SU-DHL-6 (cell line): Measurements from ENCODE around the gene CBX6.

Source experiments
- H2AFZ ChIP-seq: fragments of 200-600 bp; sonication (generic); 2 replicates; pipeline ENCODE4 v1.6.1; 2014; ENCODE audit warnings: low read depth, mild to moderate bottlenecking, moderate library complexity, mixed read lengths, antibody characterized with exemption, low read length; ENCODE audit not compliant: severe bottlenecking
- H3F3A ChIP-seq: fragments of 200-600 bp; shearing (Covaris generic); 2 replicates; pipeline ENCODE4 v1.6.0; 2016; ENCODE audit warnings: antibody characterized with exemption, mild to moderate bottlenecking; ENCODE audit not compliant: insufficient read depth
- H3K27ac ChIP-seq: fragments of 200-600 bp; sonication (generic); 2 replicates; pipeline ENCODE4 v1.5.1; 2016; ENCODE audit warnings: low read depth, mild to moderate bottlenecking, low read length, moderate library complexity, mixed read lengths
- H3K27me3 ChIP-seq: fragments of 200-600 bp; sonication (generic), shearing (Covaris generic); 2 replicates; pipeline ENCODE4 v1.6.0; 2014; ENCODE audit warnings: mild to moderate bottlenecking, low read length
- H3K36me3 ChIP-seq: fragments of 200-600 bp; sonication (generic); 2 replicates; pipeline ENCODE4 v1.6.1; 2014; ENCODE audit warnings: mild to moderate bottlenecking, low read length, mixed read lengths
- H3K4me2 ChIP-seq: fragments of 300-600, 200-600 bp; shearing (Covaris generic), sonication (generic); 2 replicates; pipeline ENCODE4 v1.6.0; 2014; ENCODE audit warnings: low read length, low read depth, mild to moderate bottlenecking; ENCODE audit not compliant: poor library complexity, severe bottlenecking
- H3K4me3 ChIP-seq: fragments of 200-600 bp; sonication (generic); 2 replicates; pipeline ENCODE4 v1.5.1; 2014; ENCODE audit warnings: antibody characterized with exemption, low read length, mild to moderate bottlenecking, mixed read lengths; ENCODE audit not compliant: insufficient read depth, poor library complexity, severe bottlenecking
- H3K79me2 ChIP-seq: fragments of 200-600 bp; sonication (generic); 2 replicates; pipeline ENCODE4 v1.6.1; 2014; ENCODE audit warnings: mild to moderate bottlenecking, low read length, moderate library complexity; ENCODE audit not compliant: insufficient read depth
- H3K9ac ChIP-seq: fragments of 200-600 bp; sonication (generic); 2 replicates; pipeline ENCODE4 v1.7.0; 2014; ENCODE audit warnings: mild to moderate bottlenecking, low read length
- H3K9me2 ChIP-seq: fragments of 200-600 bp; sonication (generic); replicated peaks from 2 replicates; pipeline ENCODE4 v1.6.1; 2014; ENCODE audit warnings: low read length; ENCODE audit not compliant: insufficient read depth
- H3K9me3 ChIP-seq: fragments of 200-600 bp; sonication (generic); 2 replicates; pipeline ENCODE4 v1.6.1; 2014; ENCODE audit warnings: low read length, mixed read lengths; ENCODE audit not compliant: insufficient read depth
- H4K20me1 ChIP-seq: fragments of 200-600 bp; sonication (generic); 2 replicates; pipeline ENCODE4 v1.6.1; 2014; ENCODE audit warnings: low read depth, mild to moderate bottlenecking, antibody characterized with exemption, low read length, moderate library complexity, mixed read lengths
- EZH2phosphoT487 ChIP-seq: fragments of 200-600 bp; sonication (generic), shearing (Covaris generic); conservative IDR thresholded peaks from 2 replicates; pipeline ENCODE4 v1.6.1; 2018; ENCODE audit warnings: mild to moderate bottlenecking, antibody characterized with exemption, low read length, moderate library complexity, mixed read lengths
- TF ChIP-seq, protein P1 (sequence below): fragments of 200-600 bp; sonication (generic); IDR thresholded peaks from one replicate; pipeline ENCODE4 v1.5.1; 2017; ENCODE audit warnings: antibody characterized with exemption, mild to moderate bottlenecking, low read length, moderate library complexity; ENCODE audit not compliant: insufficient read depth, poor library complexity, severe bottlenecking

The CBX6 gene

DNA sequence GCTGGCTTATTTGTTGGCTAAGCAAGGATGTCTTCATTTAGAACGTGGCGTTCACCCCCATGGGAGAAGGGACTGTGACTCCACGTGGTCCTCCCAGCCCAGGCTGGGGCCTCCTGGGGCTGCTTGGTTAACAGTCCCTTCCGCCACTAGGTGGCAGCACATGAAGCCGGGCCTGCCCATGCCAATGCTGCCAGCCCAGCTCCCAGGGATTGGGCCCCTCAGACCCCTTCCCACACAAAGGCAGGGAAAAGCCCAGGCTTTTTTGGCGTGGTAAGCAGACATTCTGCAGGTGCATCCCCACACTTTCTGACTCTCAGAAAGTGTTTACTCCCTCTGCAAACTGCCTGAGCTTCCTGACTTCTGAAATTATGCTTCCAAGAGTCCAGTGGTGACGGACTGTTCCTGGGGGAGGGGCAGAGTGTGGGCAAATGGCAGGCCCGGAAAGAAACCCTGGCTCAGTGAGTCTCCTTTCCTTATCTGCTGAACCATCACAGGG, 3.1 kb downstream of the CBX6 start:
- Histone ChIP-seq H3K36me3 (no peaks in the 10 kb centered on the region), H3K9me2 (no peaks in the 10 kb centered on the region), H3K4me3 (no peak overlapping the region), H3K9me3 (no peaks in the 10 kb centered on the region), H3K9ac (no peak overlapping the region; the same call in 1 of the 2 replicates), H2AFZ (no peak overlapping the region), H3F3A (0 out of 2 replicates have a peak, but pooled peaks cover 3% of the 10 kb centered on the region), H4K20me1 (no peaks in the 10 kb centered on the region), H3K4me2 (no peak overlapping the region), H3K27ac (no peak overlapping the region), H3K79me2 (peaks cover 18% of the 10 kb centered on the region; the same call in 1 of the 2 replicates), H3K27me3 (no peaks in the 10 kb centered on the region)
- TF ChIP-seq EZH2phosphoT487 = no peak
- TF ChIP-seq, protein P1, sequence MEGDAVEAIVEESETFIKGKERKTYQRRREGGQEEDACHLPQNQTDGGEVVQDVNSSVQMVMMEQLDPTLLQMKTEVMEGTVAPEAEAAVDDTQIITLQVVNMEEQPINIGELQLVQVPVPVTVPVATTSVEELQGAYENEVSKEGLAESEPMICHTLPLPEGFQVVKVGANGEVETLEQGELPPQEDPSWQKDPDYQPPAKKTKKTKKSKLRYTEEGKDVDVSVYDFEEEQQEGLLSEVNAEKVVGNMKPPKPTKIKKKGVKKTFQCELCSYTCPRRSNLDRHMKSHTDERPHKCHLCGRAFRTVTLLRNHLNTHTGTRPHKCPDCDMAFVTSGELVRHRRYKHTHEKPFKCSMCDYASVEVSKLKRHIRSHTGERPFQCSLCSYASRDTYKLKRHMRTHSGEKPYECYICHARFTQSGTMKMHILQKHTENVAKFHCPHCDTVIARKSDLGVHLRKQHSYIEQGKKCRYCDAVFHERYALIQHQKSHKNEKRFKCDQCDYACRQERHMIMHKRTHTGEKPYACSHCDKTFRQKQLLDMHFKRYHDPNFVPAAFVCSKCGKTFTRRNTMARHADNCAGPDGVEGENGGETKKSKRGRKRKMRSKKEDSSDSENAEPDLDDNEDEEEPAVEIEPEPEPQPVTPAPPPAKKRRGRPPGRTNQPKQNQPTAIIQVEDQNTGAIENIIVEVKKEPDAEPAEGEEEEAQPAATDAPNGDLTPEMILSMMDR = peak; percentile 85

DNA sequence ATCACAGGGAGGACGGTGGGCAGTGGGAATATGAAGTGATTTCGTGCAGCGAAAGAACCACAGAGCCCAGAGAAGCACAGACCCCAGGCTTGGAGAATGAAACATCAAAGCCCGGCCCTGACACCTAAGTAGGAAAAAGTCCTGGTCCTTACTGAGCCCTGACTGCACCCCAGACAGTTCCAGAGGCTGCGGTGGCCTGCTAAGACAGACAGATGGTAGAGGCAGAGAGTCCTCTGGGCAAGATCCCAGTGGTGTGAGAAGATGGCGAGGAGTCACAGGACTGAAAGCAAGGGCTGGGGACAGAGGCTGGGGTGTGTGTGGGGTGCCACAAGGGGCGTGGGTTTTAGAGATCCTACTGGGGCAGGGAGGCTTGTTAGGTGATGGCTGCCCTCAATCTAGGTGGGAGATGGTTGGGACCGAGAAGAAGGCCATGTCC, 3.7 kb downstream of the CBX6 start:
- Histone ChIP-seq H3K27ac (no peak overlapping the region), H3K36me3 (no peaks in the 10 kb centered on the region)

DNA sequence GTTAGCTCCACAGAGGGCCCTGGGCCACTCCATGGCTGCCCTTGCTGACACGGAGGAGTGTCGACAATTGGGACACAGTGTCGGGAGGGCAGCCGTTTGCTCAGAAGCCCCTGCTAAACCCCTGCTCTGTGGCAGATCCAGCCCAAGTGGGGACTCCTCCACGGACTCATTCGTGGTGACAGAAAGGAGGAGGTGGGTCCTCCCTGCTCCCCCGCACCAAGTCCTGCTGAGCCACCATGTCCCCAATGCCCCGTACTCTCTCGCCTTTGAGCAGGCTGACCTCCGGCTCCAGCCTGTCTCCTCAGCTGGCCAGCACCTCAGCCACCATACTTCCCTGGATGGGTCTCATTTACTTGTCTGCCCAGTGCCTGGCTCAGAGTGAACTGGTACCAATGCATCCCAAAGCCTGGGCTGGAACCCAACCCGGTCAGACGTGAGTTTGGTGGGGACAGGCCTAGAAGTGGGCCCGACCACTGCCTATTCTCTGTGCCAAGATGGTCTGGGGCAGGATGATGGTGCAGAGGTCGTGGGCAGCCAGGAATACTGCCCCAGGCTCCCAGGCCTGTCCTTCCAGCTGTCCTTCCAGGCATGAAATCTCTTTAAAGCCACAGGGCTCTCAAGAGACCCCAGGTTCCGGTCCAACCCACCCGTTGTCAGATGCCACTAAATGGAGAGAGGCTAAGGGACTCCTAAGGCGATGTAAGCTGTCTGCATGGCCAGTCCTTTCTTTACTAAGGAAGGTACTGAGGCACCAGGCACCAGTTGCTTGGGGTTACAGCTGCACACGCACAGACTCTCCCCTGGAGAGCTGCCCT, 4.3 kb downstream of the CBX6 start:
- no peak overlapping the region for H3K9ac ChIP-seq
- no peak overlapping the region for H2AFZ ChIP-seq
- H3K9me3 ChIP-seq = no peaks in the 10 kb centered on the region
- no peaks in the 10 kb centered on the region for H3K27me3 ChIP-seq
- H3K27ac ChIP-seq = no peak overlapping the region
- no peak for TF ChIP-seq EZH2phosphoT487
- TF ChIP-seq, protein P1 = no peak
- H3K79me2 ChIP-seq = peaks cover 18% of the 10 kb centered on the region; the same call in 1 of the 2 replicates
- no peaks in the 10 kb centered on the region for H3K9me2 ChIP-seq
- 0 out of 2 replicates have a peak, but pooled peaks cover 3% of the 10 kb centered on the region for H3F3A ChIP-seq
- H4K20me1 ChIP-seq = no peaks in the 10 kb centered on the region
- no peaks in the 10 kb centered on the region for H3K36me3 ChIP-seq
- H3K4me2 ChIP-seq = no peak overlapping the region
- no peak overlapping the region for H3K4me3 ChIP-seq

More for the DNA sequence above, 3.7 kb downstream of the CBX6 start:
- TF ChIP-seq, protein P1 = no peak
- no peak for TF ChIP-seq EZH2phosphoT487
- Histone ChIP-seq H2AFZ (no peak overlapping the region), H3K9me3 (no peaks in the 10 kb centered on the region), H3F3A (0 out of 2 replicates have a peak, but pooled peaks cover 3% of the 10 kb centered on the region), H3K27me3 (no peaks in the 10 kb centered on the region), H3K4me3 (no peak overlapping the region), H3K79me2 (peaks cover 18% of the 10 kb centered on the region; the same call in 1 of the 2 replicates), H3K9ac (no peak overlapping the region; the same call in 1 of the 2 replicates), H4K20me1 (no peaks in the 10 kb centered on the region), H3K9me2 (no peaks in the 10 kb centered on the region), H3K4me2 (no peak overlapping the region)
